ENCODE results near the gene TIMP2. TPM values are rescaled to one million over a fixed set of nuclear protein-coding genes. Genes with fewer than 3 reads are reported as not detected.

The TIMP2 gene
- total RNA-seq, 2 experiments from 2014 or later = 0.54 TPM; not detected in 1

DNA sequence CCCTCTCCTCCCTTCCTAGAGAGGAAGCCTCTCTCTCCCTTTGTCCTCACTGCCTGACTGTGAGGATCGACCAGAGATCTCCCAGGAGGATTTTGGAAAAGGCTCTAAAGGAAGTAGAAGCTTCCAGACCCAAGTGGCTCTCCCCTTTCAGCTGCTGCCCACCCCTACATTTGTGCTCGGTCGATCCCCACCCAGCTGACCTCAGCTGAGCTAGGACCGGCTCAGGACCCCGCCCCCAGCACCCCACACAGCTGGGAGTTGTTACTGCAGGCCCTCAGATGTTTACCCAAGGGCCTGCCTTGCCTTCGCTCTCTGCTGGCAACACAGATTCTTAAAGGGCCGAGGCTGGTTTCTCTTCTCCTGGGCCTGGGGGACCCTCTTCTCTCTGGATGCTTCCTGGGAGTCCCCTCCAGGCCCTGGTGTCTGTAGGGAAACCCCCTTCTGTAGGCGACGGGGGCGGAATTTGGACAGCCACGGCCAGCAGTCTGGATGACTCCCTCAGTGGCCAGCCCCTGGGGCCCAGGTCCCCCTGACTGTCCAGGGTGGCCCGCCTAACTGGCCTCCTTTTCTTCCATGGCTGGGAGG, 26.9 kb upstream of the TIMP2 start:
- Histone ChIP-seq H3K4me3 (ENCODE audit: low read depth, low read length, poor library complexity, severe bottlenecking) (no peak overlapping the region), H3K36me3 (ENCODE audit: insufficient read depth, low read length) (no peaks in the 10 kb centered on the region), H3K4me1 (ENCODE audit: insufficient read depth, low read length, poor library complexity, severe bottlenecking) (no peaks in the 10 kb centered on the region), H3K79me2 (ENCODE audit: insufficient read depth, low read depth, low read length) (no peaks in the 10 kb centered on the region), H2AFZ (ENCODE audit: low read length) (no peak overlapping the region), H4K20me1 (ENCODE audit: insufficient read depth, low read length) (no peaks in the 10 kb centered on the region), H3K4me2 (ENCODE audit: low read length) (no peak overlapping the region), H3K9me2 (ENCODE audit: insufficient read depth, low read length) (no peaks in the 10 kb centered on the region), H3K27ac (ENCODE audit: low read depth, low read length, poor library complexity, severe bottlenecking) (no peak overlapping the region), H3K9me3 (ENCODE audit: low read length) (no peaks in the 10 kb centered on the region)
- no peak for TF ChIP-seq EZH2phosphoT487 (IDR thresholded peaks at IDR 0.05; ENCODE audit: borderline replicate concordance, low read depth, low read length)
- TF ChIP-seq, protein P1, sequence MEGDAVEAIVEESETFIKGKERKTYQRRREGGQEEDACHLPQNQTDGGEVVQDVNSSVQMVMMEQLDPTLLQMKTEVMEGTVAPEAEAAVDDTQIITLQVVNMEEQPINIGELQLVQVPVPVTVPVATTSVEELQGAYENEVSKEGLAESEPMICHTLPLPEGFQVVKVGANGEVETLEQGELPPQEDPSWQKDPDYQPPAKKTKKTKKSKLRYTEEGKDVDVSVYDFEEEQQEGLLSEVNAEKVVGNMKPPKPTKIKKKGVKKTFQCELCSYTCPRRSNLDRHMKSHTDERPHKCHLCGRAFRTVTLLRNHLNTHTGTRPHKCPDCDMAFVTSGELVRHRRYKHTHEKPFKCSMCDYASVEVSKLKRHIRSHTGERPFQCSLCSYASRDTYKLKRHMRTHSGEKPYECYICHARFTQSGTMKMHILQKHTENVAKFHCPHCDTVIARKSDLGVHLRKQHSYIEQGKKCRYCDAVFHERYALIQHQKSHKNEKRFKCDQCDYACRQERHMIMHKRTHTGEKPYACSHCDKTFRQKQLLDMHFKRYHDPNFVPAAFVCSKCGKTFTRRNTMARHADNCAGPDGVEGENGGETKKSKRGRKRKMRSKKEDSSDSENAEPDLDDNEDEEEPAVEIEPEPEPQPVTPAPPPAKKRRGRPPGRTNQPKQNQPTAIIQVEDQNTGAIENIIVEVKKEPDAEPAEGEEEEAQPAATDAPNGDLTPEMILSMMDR (conservative IDR thresholded peaks at IDR 0.05; ENCODE audit: low read length) = no peak
- no TSS peak for BruUV-seq (replicated peaks)
- no peak for DNase-seq (ENCODE audit: low spot score)
- POLR2A ChIA-PET = no interaction called here
- CTCF ChIA-PET (ENCODE audit: unreplicated experiment) = no interaction called here
- intact Hi-C loops (cut with micrococcal nuclease; ENCODE audit: unreplicated experiment) = no loop called here

DNA sequence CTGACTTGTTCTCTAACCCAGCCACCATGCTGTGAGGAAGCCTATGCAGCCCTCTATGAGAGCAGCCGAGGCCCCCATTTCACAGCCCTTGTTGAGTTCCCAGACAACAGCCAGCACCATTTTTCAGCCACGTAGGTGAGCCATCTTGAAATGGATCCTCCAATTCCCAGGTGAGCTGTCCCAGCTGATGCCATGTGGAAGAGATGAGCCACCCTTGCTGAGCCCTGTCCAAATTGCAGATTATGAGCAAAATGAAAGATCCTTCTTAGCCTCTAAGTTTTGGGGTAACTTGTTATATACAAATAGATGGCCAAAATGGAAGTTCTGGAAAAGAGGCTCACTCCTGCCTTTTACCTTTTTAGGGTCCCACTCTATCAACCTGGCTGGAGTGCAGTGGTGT, 25.7 kb upstream of the TIMP2 start:
- POLR2A ChIA-PET = no interaction called here

More for the DNA sequence above, 25.7 kb upstream of the TIMP2 start:
- Histone ChIP-seq H3K79me2 (ENCODE audit: insufficient read depth, low read depth, low read length) (no peaks in the 10 kb centered on the region), H3K36me3 (ENCODE audit: insufficient read depth, low read length) (no peaks in the 10 kb centered on the region), H3K9me2 (ENCODE audit: insufficient read depth, low read length) (no peaks in the 10 kb centered on the region), H3K27ac (ENCODE audit: low read depth, low read length, poor library complexity, severe bottlenecking) (no peak overlapping the region), H2AFZ (ENCODE audit: low read length) (no peak overlapping the region), H3K4me3 (ENCODE audit: low read depth, low read length, poor library complexity, severe bottlenecking) (no peak overlapping the region), H4K20me1 (ENCODE audit: insufficient read depth, low read length) (no peaks in the 10 kb centered on the region), H3K4me2 (ENCODE audit: low read length) (no peak overlapping the region), H3K4me1 (ENCODE audit: insufficient read depth, low read length, poor library complexity, severe bottlenecking) (no peaks in the 10 kb centered on the region), H3K9me3 (ENCODE audit: low read length) (no peaks in the 10 kb centered on the region)
- no peak for TF ChIP-seq EZH2phosphoT487 (IDR thresholded peaks at IDR 0.05; ENCODE audit: borderline replicate concordance, low read depth, low read length)
- TF ChIP-seq, protein P1 (conservative IDR thresholded peaks at IDR 0.05; ENCODE audit: low read length) = no peak
- BruUV-seq (replicated peaks) = no TSS peak
- intact Hi-C loops (cut with micrococcal nuclease; ENCODE audit: unreplicated experiment) = no loop called here
- CTCF ChIA-PET (ENCODE audit: unreplicated experiment) = no interaction called here
- DNase-seq (ENCODE audit: low spot score) = no peak

Data from OCI-LY7 (cell line).